ENCODE measurements around the gene TBC1D9B. TPM values are rescaled to one million over a fixed set of nuclear protein-coding genes. Genes with fewer than 3 reads are reported as not detected.

TBC1D9B gene
- total RNA-seq, 1 experiment from 2014 or later, result 66.0 TPM

- Histone ChIP-seq H3K27ac (ENCODE audit: low read length) (no peak overlapping the region), H3K4me2 (ENCODE audit: low read depth, low read length, poor library complexity, severe bottlenecking) (no peak overlapping the region), H3K79me2 (ENCODE audit: low read length) (no peaks in the 10 kb centered on the region), H3K9ac (ENCODE audit: low read length) (no peak overlapping the region), H3K27me3 (ENCODE audit: low read length) (no peaks in the 10 kb centered on the region), H3K9me3 (ENCODE audit: low read length) (no peaks in the 10 kb centered on the region), H3K4me3 (ENCODE audit: low read length) (no peak overlapping the region), H3K9me2 (replicated peaks; ENCODE audit: insufficient read depth, low read length) (no peaks in the 10 kb centered on the region), H2AFZ (ENCODE audit: low read length) (no peak overlapping the region), H4K20me1 (ENCODE audit: insufficient read depth, low read depth, low read length) (no peaks in the 10 kb centered on the region), H3K36me3 (ENCODE audit: insufficient read depth, low read length) (peaks cover 30% of the 10 kb centered on the region), H3K4me1 (ENCODE audit: low read length) (no peaks in the 10 kb centered on the region)
- DNase-seq, result no peak
Observed at GRCh38 chr5:179893958-179894895, 13.5 kb downstream of the TBC1D9B start.

- Histone ChIP-seq H4K20me1 (ENCODE audit: insufficient read depth, low read depth, low read length) (no peaks in the 10 kb centered on the region), H3K36me3 (ENCODE audit: insufficient read depth, low read length) (peaks cover 24% of the 10 kb centered on the region), H3K9ac (ENCODE audit: low read length) (no peak overlapping the region), H3K4me2 (ENCODE audit: low read depth, low read length, poor library complexity, severe bottlenecking) (no peak overlapping the region), H2AFZ (ENCODE audit: low read length) (no peak overlapping the region), H3K27ac (ENCODE audit: low read length) (no peak overlapping the region), H3K4me3 (ENCODE audit: low read length) (no peak overlapping the region), H3K27me3 (ENCODE audit: low read length) (no peaks in the 10 kb centered on the region), H3K79me2 (ENCODE audit: low read length) (no peaks in the 10 kb centered on the region), H3K4me1 (ENCODE audit: low read length) (no peaks in the 10 kb centered on the region), H3K9me2 (replicated peaks; ENCODE audit: insufficient read depth, low read length) (no peaks in the 10 kb centered on the region), H3K9me3 (ENCODE audit: low read length) (no peaks in the 10 kb centered on the region)
- DNase-seq, result no peak
Observed at GRCh38 chr5:179893076-179893957, 14.4 kb downstream of the TBC1D9B start.

GRCh38 chr5:179892255-179892654 is 15.4 kb downstream of the TBC1D9B start:
- Histone ChIP-seq H3K27me3 (ENCODE audit: low read length) (no peaks in the 10 kb centered on the region), H3K9ac (ENCODE audit: low read length) (no peak overlapping the region), H3K9me2 (replicated peaks; ENCODE audit: insufficient read depth, low read length) (no peaks in the 10 kb centered on the region), H3K79me2 (ENCODE audit: low read length) (no peaks in the 10 kb centered on the region), H3K4me1 (ENCODE audit: low read length) (no peaks in the 10 kb centered on the region), H3K27ac (ENCODE audit: low read length) (no peak overlapping the region), H3K9me3 (ENCODE audit: low read length) (no peaks in the 10 kb centered on the region), H2AFZ (ENCODE audit: low read length) (no peak overlapping the region), H3K4me3 (ENCODE audit: low read length) (no peak overlapping the region), H4K20me1 (ENCODE audit: insufficient read depth, low read depth, low read length) (no peaks in the 10 kb centered on the region), H3K36me3 (ENCODE audit: insufficient read depth, low read length) (peaks cover 23% of the 10 kb centered on the region), H3K4me2 (ENCODE audit: low read depth, low read length, poor library complexity, severe bottlenecking) (no peak overlapping the region)
- no peak for DNase-seq

- H2AFZ ChIP-seq (ENCODE audit: low read length), result no peak overlapping the region
- H3K27ac ChIP-seq (ENCODE audit: low read length), result no peak overlapping the region
- no peaks in the 10 kb centered on the region for H3K9me3 ChIP-seq (ENCODE audit: low read length)
- H3K9me2 ChIP-seq (replicated peaks; ENCODE audit: insufficient read depth, low read length), result no peaks in the 10 kb centered on the region
- H3K36me3 ChIP-seq (ENCODE audit: insufficient read depth, low read length), result peaks cover 33% of the 10 kb centered on the region
- no peak for DNase-seq
- no peaks in the 10 kb centered on the region for H3K27me3 ChIP-seq (ENCODE audit: low read length)
- H3K4me3 ChIP-seq (ENCODE audit: low read length), result no peak overlapping the region
- H4K20me1 ChIP-seq (ENCODE audit: insufficient read depth, low read depth, low read length), result no peaks in the 10 kb centered on the region
- no peak overlapping the region for H3K9ac ChIP-seq (ENCODE audit: low read length)
- H3K79me2 ChIP-seq (ENCODE audit: low read length), result no peaks in the 10 kb centered on the region
- no peaks in the 10 kb centered on the region for H3K4me1 ChIP-seq (ENCODE audit: low read length)
- H3K4me2 ChIP-seq (ENCODE audit: low read depth, low read length, poor library complexity, severe bottlenecking), result no peak overlapping the region
Observed at GRCh38 chr5:179890751-179891682, 16.7 kb downstream of the TBC1D9B start.

GRCh38 chr5:179889885-179890284 is 17.8 kb downstream of the TBC1D9B start:
- no peak overlapping the region for H3K9ac ChIP-seq (ENCODE audit: low read length)
- no peaks in the 10 kb centered on the region for H3K27me3 ChIP-seq (ENCODE audit: low read length)
- H3K79me2 ChIP-seq (ENCODE audit: low read length), result no peaks in the 10 kb centered on the region
- H3K4me3 ChIP-seq (ENCODE audit: low read length), result no peak overlapping the region
- H3K36me3 ChIP-seq (ENCODE audit: insufficient read depth, low read length), result peaks cover 30% of the 10 kb centered on the region
- H4K20me1 ChIP-seq (ENCODE audit: insufficient read depth, low read depth, low read length), result no peaks in the 10 kb centered on the region
- H3K4me2 ChIP-seq (ENCODE audit: low read depth, low read length, poor library complexity, severe bottlenecking), result no peak overlapping the region
- H3K4me1 ChIP-seq (ENCODE audit: low read length), result no peaks in the 10 kb centered on the region
- H3K9me3 ChIP-seq (ENCODE audit: low read length), result no peaks in the 10 kb centered on the region
- no peak for DNase-seq
- no peak overlapping the region for H3K27ac ChIP-seq (ENCODE audit: low read length)
- H3K9me2 ChIP-seq (replicated peaks; ENCODE audit: insufficient read depth, low read length), result no peaks in the 10 kb centered on the region
- no peak overlapping the region for H2AFZ ChIP-seq (ENCODE audit: low read length)

GRCh38 chr5:179887802-179888201 is 19.9 kb downstream of the TBC1D9B start:
- no peak overlapping the region for H3K4me2 ChIP-seq (ENCODE audit: low read depth, low read length, poor library complexity, severe bottlenecking)

GRCh38 chr5:179887095-179887494 is 20.6 kb downstream of the TBC1D9B start:
- no peak overlapping the region for H3K9ac ChIP-seq (ENCODE audit: low read length)
- DNase-seq, result no peak
- no peaks in the 10 kb centered on the region for H4K20me1 ChIP-seq (ENCODE audit: insufficient read depth, low read depth, low read length)
- H3K27ac ChIP-seq (ENCODE audit: low read length), result no peak overlapping the region
- H2AFZ ChIP-seq (ENCODE audit: low read length), result no peak overlapping the region
- no peak overlapping the region for H3K4me2 ChIP-seq (ENCODE audit: low read depth, low read length, poor library complexity, severe bottlenecking)
- no peaks in the 10 kb centered on the region for H3K9me3 ChIP-seq (ENCODE audit: low read length)
- no peaks in the 10 kb centered on the region for H3K9me2 ChIP-seq (replicated peaks; ENCODE audit: insufficient read depth, low read length)
- no peaks in the 10 kb centered on the region for H3K79me2 ChIP-seq (ENCODE audit: low read length)
- H3K4me3 ChIP-seq (ENCODE audit: low read length), result no peak overlapping the region
- H3K4me1 ChIP-seq (ENCODE audit: low read length), result no peaks in the 10 kb centered on the region
- H3K27me3 ChIP-seq (ENCODE audit: low read length), result no peaks in the 10 kb centered on the region
- H3K36me3 ChIP-seq (ENCODE audit: insufficient read depth, low read length), result peaks cover 48% of the 10 kb centered on the region

More at GRCh38 chr5:179887802-179888201, 19.9 kb downstream of the TBC1D9B start:
- H4K20me1 ChIP-seq (ENCODE audit: insufficient read depth, low read depth, low read length), result no peaks in the 10 kb centered on the region
- H3K27ac ChIP-seq (ENCODE audit: low read length), result no peak overlapping the region
- no peak overlapping the region for H3K9ac ChIP-seq (ENCODE audit: low read length)
- no peak overlapping the region for H3K4me3 ChIP-seq (ENCODE audit: low read length)
- no peaks in the 10 kb centered on the region for H3K27me3 ChIP-seq (ENCODE audit: low read length)
- no peak overlapping the region for H2AFZ ChIP-seq (ENCODE audit: low read length)
- H3K36me3 ChIP-seq (ENCODE audit: insufficient read depth, low read length), result peaks cover 48% of the 10 kb centered on the region
- H3K9me3 ChIP-seq (ENCODE audit: low read length), result no peaks in the 10 kb centered on the region
- DNase-seq, result no peak
- H3K79me2 ChIP-seq (ENCODE audit: low read length), result no peaks in the 10 kb centered on the region
- no peaks in the 10 kb centered on the region for H3K4me1 ChIP-seq (ENCODE audit: low read length)
- no peaks in the 10 kb centered on the region for H3K9me2 ChIP-seq (replicated peaks; ENCODE audit: insufficient read depth, low read length)

Data from Karpas-422 (cell line).